HCT116 (cell line): ENCODE measurements around the gene GK2. TPM values are rescaled to one million over a fixed set of nuclear protein-coding genes. Genes with fewer than 3 reads are reported as not detected.

Source experiments
- ATAC-seq: fragments of 200-7000 bp; cut with Tn5 transposase; 2 replicates; pipeline ENCODE4 v1.9.1; 2020; ENCODE audit warnings: mild to moderate bottlenecking, moderate library complexity
- BruUV-seq: library from RNA; stranded (reverse); fragments of 400-500 nt; replicated peaks from 2 replicates; lab custom pipeline; 2021; lab: Mats Ljungman, UMichigan
- CTCF ChIA-PET: fragments of 300-600 bp; sonication (Branson Sonifier 250); formaldehyde crosslinking; loops from one replicate; lab custom pipeline; 2021; ENCODE audit warnings: antibody characterized with exemption; lab: Charles Lee
- POLR2A ChIA-PET: fragments of 300-600, 350-600 bp; sonication (Branson Sonifier 250); formaldehyde crosslinking; loops from one replicate; lab custom pipeline; 2021; ENCODE audit warnings: antibody characterized with exemption; lab: Charles Lee
- RAD21 ChIA-PET, 2 experiments: fragments of 300-600 bp; sonication (Branson Sonifier 250); formaldehyde crosslinking; loops; one replicate each; lab custom pipeline; 2023; ENCODE audit warnings: low total read pairs in 2 of 2; ENCODE audit not compliant: uncharacterized antibody in 2 of 2, unreplicated experiment in 2 of 2, low non-redundant PET in 1 of 2; lab: Charles Lee
- DNase-seq: peaks from one replicate; pipeline ENCODE4 v3.0.0-alpha.2; 2010; ENCODE audit warnings: low read depth, low spot score
- H2AFZ ChIP-seq: fragments of 200-600 bp; shearing (Covaris generic), sonication (generic); 2 replicates; pipeline ENCODE4 v1.6.1; 2017; ENCODE audit warnings: low read depth, mixed run types, mixed read lengths, antibody characterized with exemption, low read length; ENCODE audit not compliant: poor library complexity, severe bottlenecking
- H3K27ac ChIP-seq: 2 replicates; pipeline ENCODE4 v1.5.1; 2012; ENCODE audit warnings: low read depth, low read length
- H3K27me3 ChIP-seq: fragments of 200-600 bp; sonication (generic); 2 replicates; pipeline ENCODE4 v1.6.1; 2016; ENCODE audit warnings: mixed run types, low read length, mixed read lengths; ENCODE audit not compliant: insufficient read depth
- H3K36me3 ChIP-seq, 2 experiments: fragments of 200-500 bp in 1 of 2; fragments of 200-600 bp in 1 of 2; sonication (Bioruptor generic) in 1 of 2; sonication (generic) in 1 of 2; 2 replicates each; pipeline versions ENCODE4 v1.5.1 to v1.6.1; 2014 to 2016; ENCODE audit warnings: low read length in 2 of 2, inconsistent platforms in 1 of 2, mixed read lengths in 1 of 2, mixed run types in 1 of 2; ENCODE audit not compliant: insufficient read depth in 2 of 2, control insufficient read depth in 1 of 2
- H3K4me1 ChIP-seq, 2 experiments: fragments of 200-600 bp in 1 of 2; sonication (generic) in 1 of 2; 2 replicates each; pipeline versions ENCODE4 v1.5.1 to v1.6.1; 2012 to 2017; ENCODE audit warnings: low read length in 2 of 2, inconsistent platforms in 1 of 2, mild to moderate bottlenecking in 1 of 2, mixed read lengths in 1 of 2, mixed run types in 1 of 2, moderate library complexity in 1 of 2; ENCODE audit not compliant: insufficient read depth in 2 of 2, control insufficient read depth in 1 of 2
- H3K4me2 ChIP-seq: fragments of 200-600 bp; sonication (generic); 2 replicates; pipeline ENCODE4 v1.6.1; 2017; ENCODE audit warnings: mixed run types, low read length, mixed read lengths
- H3K4me3 ChIP-seq, 2 experiments: fragments of 200-600 bp in 1 of 2; sonication (generic) in 1 of 2; replicated peaks in 1 of 2; 2 replicates each; pipeline ENCODE4 v1.5.1; 2011 to 2016; ENCODE audit warnings: low read length in 2 of 2, control low read depth in 1 of 2, low read depth in 1 of 2, mild to moderate bottlenecking in 1 of 2, mixed read lengths in 1 of 2, mixed run types in 1 of 2
- H3K79me2 ChIP-seq: fragments of 200-600 bp; sonication (generic); 2 replicates; pipeline ENCODE4 v1.6.1; 2017; ENCODE audit warnings: mild to moderate bottlenecking, mixed run types, low read length, moderate library complexity, mixed read lengths; ENCODE audit not compliant: insufficient read depth
- H3K9ac ChIP-seq: fragments of 200-600 bp; sonication (generic); 2 replicates; pipeline ENCODE4 v1.6.1; 2016; ENCODE audit warnings: low read length, mixed read lengths
- H3K9me2 ChIP-seq: fragments of 200-600 bp; sonication (generic), shearing (Covaris generic); 2 replicates; pipeline ENCODE4 v1.6.1; 2017; ENCODE audit warnings: mixed run types, mild to moderate bottlenecking, moderate library complexity; ENCODE audit not compliant: insufficient read depth
- H3K9me3 ChIP-seq, 2 experiments: fragments of 200-500 bp in 1 of 2; fragments of 200-600 bp in 1 of 2; sonication (Bioruptor generic) in 1 of 2; sonication (generic) in 1 of 2; 2 replicates each; pipeline ENCODE4 v1.6.1; 2014 to 2017; ENCODE audit warnings: low read length in 2 of 2, mixed read lengths in 2 of 2, inconsistent platforms in 1 of 2, low read depth in 1 of 2, mild to moderate bottlenecking in 1 of 2, mixed run types in 1 of 2, moderate library complexity in 1 of 2; ENCODE audit not compliant: control insufficient read depth in 1 of 2, insufficient read depth in 1 of 2
- H4K20me1 ChIP-seq: fragments of 200-600 bp; sonication (generic), shearing (Covaris generic); 2 replicates; pipeline ENCODE4 v1.6.1; 2017; ENCODE audit warnings: mixed run types, mild to moderate bottlenecking, moderate library complexity; ENCODE audit not compliant: insufficient read depth
- CTCF ChIP-seq, 3 experiments: fragments of 200-600 bp in 1 of 3; sonication (generic) in 1 of 3; IDR thresholded peaks in 2 of 3; conservative IDR thresholded peaks in 1 of 3; 2 replicates each; pipeline ENCODE4 v1.5.1; 2012 to 2017; ENCODE audit warnings: low read depth in 2 of 3, low read length in 2 of 3, antibody characterized with exemption in 1 of 3, borderline replicate concordance in 1 of 3, control low read depth in 1 of 3, mild to moderate bottlenecking in 1 of 3, mixed read lengths in 1 of 3, mixed run types in 1 of 3, moderate library complexity in 1 of 3; ENCODE audit not compliant: insufficient read depth in 1 of 3
- EGR1 ChIP-seq: IDR thresholded peaks from 2 replicates; pipeline ENCODE4 v1.6.1; 2012; ENCODE audit warnings: low read depth
- EZH2 ChIP-seq: fragments of 200-600 bp; sonication (generic); IDR thresholded peaks from 2 replicates; pipeline ENCODE4 v1.6.1; 2017; ENCODE audit warnings: antibody characterized with exemption, mixed run types
- FOSL1 ChIP-seq: IDR thresholded peaks from 2 replicates; pipeline ENCODE4 v1.6.1; 2012; ENCODE audit warnings: low read depth
- JUND ChIP-seq: IDR thresholded peaks from 2 replicates; pipeline ENCODE4 v1.6.1; 2012
- SIN3A ChIP-seq: IDR thresholded peaks from 2 replicates; pipeline ENCODE4 v1.6.1; 2012; ENCODE audit warnings: low read depth
- SRF ChIP-seq: IDR thresholded peaks from 2 replicates; pipeline ENCODE4 v1.6.1; 2012; ENCODE audit warnings: low read depth
- TCF7L2 ChIP-seq: IDR thresholded peaks from 2 replicates; pipeline ENCODE4 v1.7.0; 2011; ENCODE audit warnings: borderline replicate concordance, inconsistent platforms; ENCODE audit not compliant: insufficient read depth, insufficient read length; ENCODE audit errors: extremely low read depth
- YY1 ChIP-seq: IDR thresholded peaks from 2 replicates; pipeline ENCODE4 v1.6.1; 2011; ENCODE audit warnings: low read length, low read depth, moderate library complexity, mild to moderate bottlenecking; ENCODE audit not compliant: insufficient replicate concordance; ENCODE audit errors: extremely low read depth
- ZBTB33 ChIP-seq: IDR thresholded peaks from 2 replicates; pipeline ENCODE4 v1.6.1; 2011; ENCODE audit warnings: mild to moderate bottlenecking, low read length, moderate library complexity; ENCODE audit not compliant: insufficient replicate concordance; ENCODE audit errors: extremely low read depth
- ZNF274 ChIP-seq: fragments of 200-500 bp; sonication (Bioruptor generic); IDR thresholded peaks from 2 replicates; pipeline ENCODE4 v1.6.1; 2014; ENCODE audit warnings: mild to moderate bottlenecking, low read depth, low read length, inconsistent platforms
- intact Hi-C: fragments of 100-400 bp; cut with micrococcal nuclease; formaldehyde crosslinking; loops from 2 replicates; pipeline ENCODE4 v1.10.0; 2022
- total RNA-seq: library from RNA; stranded (reverse); gene quantifications from one replicate; pipeline ENCODE4 v1.2.1, GENCODE V29; 2021; ENCODE audit not compliant: unreplicated experiment

Gene GK2
- total RNA-seq, 1 experiment from 2014 or later = not detected

GRCh38 chr4:79446145-79446544 is 38.1 kb upstream of the GK2 start:
- DNase-seq (no peak), ATAC-seq (no peak)
- H4K20me1 ChIP-seq = no peaks in the 10 kb centered on the region
- no peaks in the 10 kb centered on the region for H3K4me1 ChIP-seq
- H3K9me3 ChIP-seq = no peaks in the 10 kb centered on the region
- CTCF ChIA-PET = no interaction called here
- H3K27me3 ChIP-seq = 0 out of 2 replicates have a peak, but pooled peaks cover 5% of the 10 kb centered on the region
- POLR2A ChIA-PET = no interaction called here
- TF ChIP-seq FOSL1 = no peak
- TF ChIP-seq SRF = no peak
- TF ChIP-seq CTCF (IDR thresholded peaks at IDR 0.05 in 2 of 3, conservative IDR thresholded peaks at IDR 0.05 in 1 of 3; ENCODE audit: borderline replicate concordance in 1 of 3, insufficient read depth in 1 of 3, low read depth in 2 of 3, low read length in 2 of 3) = no peak
- TF ChIP-seq EGR1 = no peak
- TF ChIP-seq ZNF274 = no peak
- TF ChIP-seq EZH2 = no peak
- TF ChIP-seq TCF7L2 = no peak
- TF ChIP-seq ZBTB33 = no peak
- no peak for TF ChIP-seq YY1
- no peak for TF ChIP-seq SIN3A
- no peak for TF ChIP-seq JUND
- H3K79me2 ChIP-seq = no peaks in the 10 kb centered on the region
- H3K36me3 ChIP-seq = no peaks in the 10 kb centered on the region
- H3K4me2 ChIP-seq = no peak overlapping the region
- H3K4me3 ChIP-seq = no peak overlapping the region
- no peaks in the 10 kb centered on the region for H3K9me2 ChIP-seq
- H3K9ac ChIP-seq = no peak overlapping the region
- H2AFZ ChIP-seq = no peak overlapping the region
- no TSS peak for BruUV-seq
- RAD21 ChIA-PET = no interaction called here
- intact Hi-C loops = no loop called here
- H3K27ac ChIP-seq = no peak overlapping the region
